OCI-LY3 (cell line): ENCODE measurements around the gene PRRG2.

Experiments used
- H2AFZ ChIP-seq: fragments of 200-600, 300-600 bp; shearing (Covaris generic); 2 replicates; pipeline ENCODE4 v1.6.0; 2014; ENCODE audit warnings: antibody characterized with exemption, low read depth, low read length
- H3K27ac ChIP-seq: fragments of 200-600, 300-600 bp; sonication (generic); 2 replicates; pipeline ENCODE4 v1.5.1; 2014; ENCODE audit warnings: mild to moderate bottlenecking, low read length, moderate library complexity, mixed read lengths
- H3K27me3 ChIP-seq: fragments of 200-600, 300-600 bp; sonication (generic); 2 replicates; pipeline ENCODE4 v1.6.1; 2014; ENCODE audit warnings: low read depth, low read length, mixed read lengths
- H3K36me3 ChIP-seq: fragments of 200-600, 300-600 bp; sonication (generic); replicated peaks from 2 replicates; pipeline ENCODE3; 2014; ENCODE audit warnings: low read depth, low read length, mixed read lengths
- H3K4me1 ChIP-seq: fragments of 300-600, 200-600 bp; sonication (generic); 2 replicates; pipeline ENCODE4 v1.6.1; 2014; ENCODE audit warnings: low read length, mixed read lengths
- H3K4me2 ChIP-seq: fragments of 200-600, 300-600 bp; sonication (generic); 2 replicates; pipeline ENCODE4 v1.6.1; 2014; ENCODE audit warnings: low read length, mixed read lengths
- H3K4me3 ChIP-seq: fragments of 300-600, 200-600 bp; sonication (generic); 2 replicates; pipeline ENCODE4 v1.5.1; 2014; ENCODE audit warnings: antibody characterized with exemption, mild to moderate bottlenecking, low read length, moderate library complexity
- H3K79me2 ChIP-seq: fragments of 300-600, 200-600 bp; shearing (Covaris generic); 2 replicates; pipeline ENCODE4 v1.6.1; 2014; ENCODE audit warnings: mild to moderate bottlenecking, low read length, mixed read lengths
- H3K9ac ChIP-seq: fragments of 300-600, 200-600 bp; shearing (Covaris generic); 2 replicates; pipeline ENCODE4 v1.6.0; 2014; ENCODE audit warnings: mild to moderate bottlenecking, low read length, moderate library complexity
- H3K9me3 ChIP-seq: fragments of 200-600, 300-600 bp; shearing (Covaris generic); 2 replicates; pipeline ENCODE4 v1.6.1; 2014; ENCODE audit warnings: low read length, mixed read lengths; ENCODE audit not compliant: insufficient read depth
- H4K20me1 ChIP-seq: fragments of 200-600, 300-600 bp; sonication (generic); 2 replicates; pipeline ENCODE4 v1.6.1; 2016; ENCODE audit warnings: low read length, mixed read lengths; ENCODE audit not compliant: insufficient read depth
- CTCF ChIP-seq: fragments of 200-600, 300-600 bp; sonication (generic); IDR thresholded peaks from 2 replicates; pipeline ENCODE4 v1.5.1; 2014; ENCODE audit warnings: antibody characterized with exemption, low read length, low read depth
- EZH2phosphoT487 ChIP-seq: fragments of 200-600 bp; shearing (Covaris generic); IDR thresholded peaks from 2 replicates; pipeline ENCODE4 v1.6.1; 2018; ENCODE audit warnings: antibody characterized with exemption, mixed run types, low read depth

Gene PRRG2

DNA sequence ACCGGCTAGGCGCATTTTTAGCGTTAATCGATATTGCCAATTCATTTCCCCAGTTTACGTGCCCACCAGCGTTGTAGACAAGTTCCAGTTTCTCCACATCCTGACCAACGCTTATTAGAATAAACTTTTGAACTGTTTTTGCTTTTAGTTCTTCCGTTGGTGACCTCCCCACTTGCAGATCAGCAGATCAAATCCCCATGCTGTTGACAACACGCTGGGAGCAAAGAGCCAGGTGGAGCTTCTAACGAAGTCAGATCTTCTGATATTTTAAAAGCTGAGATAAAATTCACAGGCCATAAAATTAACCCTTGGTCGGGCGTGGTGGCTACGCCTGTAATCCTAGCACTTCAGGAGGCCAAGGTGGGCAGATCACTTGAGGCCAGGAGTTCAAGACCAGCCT is 32.1 kb upstream of the PRRG2 start:
- H3K36me3 ChIP-seq, result no peaks in the 10 kb centered on the region
- H3K27me3 ChIP-seq, result no peaks in the 10 kb centered on the region
- no peak overlapping the region for H3K9ac ChIP-seq
- H3K4me1 ChIP-seq, result peaks cover 3% of the 10 kb centered on the region; the same call in 1 of the 2 replicates
- H2AFZ ChIP-seq, result no peak overlapping the region
- H3K4me3 ChIP-seq, result no peak overlapping the region
- H4K20me1 ChIP-seq, result no peaks in the 10 kb centered on the region
- no peak overlapping the region for H3K4me2 ChIP-seq
- H3K9me3 ChIP-seq, result no peaks in the 10 kb centered on the region
- no peaks in the 10 kb centered on the region for H3K79me2 ChIP-seq
- TF ChIP-seq EZH2phosphoT487 (no peak), CTCF (no peak)
- no peak overlapping the region for H3K27ac ChIP-seq

- no peak overlapping the region for H3K4me3 ChIP-seq
- H3K27me3 ChIP-seq, result no peaks in the 10 kb centered on the region
- TF ChIP-seq EZH2phosphoT487, result no peak
- TF ChIP-seq CTCF, result no peak
- H3K27ac ChIP-seq, result no peak overlapping the region
- H4K20me1 ChIP-seq, result no peaks in the 10 kb centered on the region
- no peak overlapping the region for H3K4me2 ChIP-seq
- peaks cover 12% of the 10 kb centered on the region for H3K36me3 ChIP-seq
- H3K9ac ChIP-seq, result no peak overlapping the region
- peaks cover 3% of the 10 kb centered on the region; the same call in 1 of the 2 replicates for H3K4me1 ChIP-seq
- H3K9me3 ChIP-seq, result no peaks in the 10 kb centered on the region
- H2AFZ ChIP-seq, result no peak overlapping the region
- H3K79me2 ChIP-seq, result no peaks in the 10 kb centered on the region
These were observed 29.6 kb upstream of the PRRG2 start for GRCh38 chr19:49551531-49551930.

DNA sequence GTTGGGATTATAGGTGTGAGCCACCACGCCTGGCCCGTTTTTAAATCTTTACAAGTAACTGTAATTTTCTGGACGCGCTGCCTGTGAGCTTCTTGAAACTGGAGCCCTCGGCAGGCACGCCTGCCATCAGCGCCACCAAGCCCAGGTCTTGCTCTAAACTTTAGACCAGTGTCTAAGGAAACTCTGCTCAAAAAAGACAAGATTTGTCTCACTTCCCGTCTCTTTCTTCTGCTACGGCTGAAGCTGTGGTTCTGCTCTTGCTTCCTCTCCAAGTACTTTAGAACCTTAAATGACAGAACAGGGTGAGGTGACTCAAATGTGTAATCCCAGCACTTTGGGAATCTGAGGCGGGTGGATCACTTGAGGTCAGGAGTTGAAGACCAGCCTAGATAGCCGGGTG is 28.4 kb upstream of the PRRG2 start:
- no peaks in the 10 kb centered on the region for H4K20me1 ChIP-seq
- H3K9me3 ChIP-seq, result no peaks in the 10 kb centered on the region
- no peak overlapping the region for H3K9ac ChIP-seq
- H3K4me2 ChIP-seq, result no peak overlapping the region
- no peak for TF ChIP-seq EZH2phosphoT487
- TF ChIP-seq CTCF, result no peak
- H3K79me2 ChIP-seq, result no peaks in the 10 kb centered on the region
- H3K27me3 ChIP-seq, result no peaks in the 10 kb centered on the region
- H3K4me1 ChIP-seq, result no peaks in the 10 kb centered on the region
- no peak overlapping the region for H3K27ac ChIP-seq
- H3K36me3 ChIP-seq, result peaks cover 24% of the 10 kb centered on the region
- H3K4me3 ChIP-seq, result no peak overlapping the region
- no peak overlapping the region for H2AFZ ChIP-seq

DNA sequence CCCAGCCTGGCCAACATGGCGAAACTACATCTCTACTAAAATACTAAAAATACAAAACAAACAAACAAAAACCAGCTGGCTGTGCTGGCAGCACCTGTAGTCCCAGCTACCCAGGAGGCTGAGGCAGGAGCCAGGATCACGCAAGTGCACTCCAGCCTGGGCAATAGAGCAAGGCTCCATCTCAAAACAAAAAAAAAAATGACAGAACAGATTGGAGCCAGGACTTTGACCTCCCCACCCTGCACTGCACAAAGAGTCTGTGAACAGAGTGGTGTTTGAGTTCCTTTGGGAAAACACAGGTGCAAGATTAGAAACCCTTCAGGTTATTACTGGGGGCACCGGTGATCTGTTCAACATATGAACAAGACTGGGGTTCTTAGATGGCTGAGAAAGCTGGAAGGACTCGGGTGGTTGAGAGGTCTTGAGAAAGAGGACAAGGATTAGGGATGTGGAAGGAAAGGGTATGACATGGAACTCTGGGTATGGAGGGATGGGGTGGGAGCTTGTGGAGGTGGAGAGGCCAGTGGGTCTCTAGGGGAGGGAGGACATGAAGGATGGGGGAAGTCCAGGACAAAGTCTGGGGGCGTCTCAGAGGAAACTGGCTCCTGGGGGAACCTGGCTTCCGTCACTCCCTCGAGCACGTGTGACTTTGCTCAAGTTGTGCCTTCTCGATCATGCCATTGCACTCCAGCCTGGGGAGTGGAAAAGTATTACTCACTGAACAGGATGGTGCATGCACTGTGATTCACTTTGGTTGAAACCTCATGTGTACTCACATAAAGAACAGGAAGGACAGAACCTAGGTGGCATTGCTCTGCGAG is 27.5 kb upstream of the PRRG2 start:
- Histone ChIP-seq H3K36me3 (peaks cover 28% of the 10 kb centered on the region), H4K20me1 (no peaks in the 10 kb centered on the region), H3K9ac (no peak overlapping the region), H3K4me2 (no peak overlapping the region), H3K4me3 (no peak overlapping the region), H3K79me2 (no peaks in the 10 kb centered on the region), H3K27me3 (no peaks in the 10 kb centered on the region), H3K9me3 (no peaks in the 10 kb centered on the region), H3K4me1 (no peaks in the 10 kb centered on the region), H2AFZ (no peak overlapping the region), H3K27ac (no peak overlapping the region)
- TF ChIP-seq EZH2phosphoT487 (no peak), CTCF (no peak)
